ENCODE results near the gene KLRC3.

GRCh38 chr12:10398168-10398567 is 22.2 kb downstream of the KLRC3 start:
- TF ChIP-seq CTCF (IDR thresholded peaks at IDR 0.05; ENCODE audit: poor library complexity) (no peak), EZH2 (IDR thresholded peaks at IDR 0.05; ENCODE audit: borderline replicate concordance) (no peak), EZH2phosphoT487 (IDR thresholded peaks at IDR 0.05; ENCODE audit: low read depth, severe bottlenecking, unreplicated experiment) (no peak)

Measured in hepatocyte (in vitro differentiated cells).